ENCODE data around the gene WBP2. TPM values are rescaled to one million over a fixed set of nuclear protein-coding genes. Genes with fewer than 3 reads are reported as not detected.
A peak's percentile ranks its signal among the peaks of the same experiment; 100 is the strongest.

WBP2 gene
- polyA plus RNA-seq, 1 donor (not counting 4 experiments of a cell fraction or from before 2014, with no cell fraction given) = 23.3 TPM

DNA sequence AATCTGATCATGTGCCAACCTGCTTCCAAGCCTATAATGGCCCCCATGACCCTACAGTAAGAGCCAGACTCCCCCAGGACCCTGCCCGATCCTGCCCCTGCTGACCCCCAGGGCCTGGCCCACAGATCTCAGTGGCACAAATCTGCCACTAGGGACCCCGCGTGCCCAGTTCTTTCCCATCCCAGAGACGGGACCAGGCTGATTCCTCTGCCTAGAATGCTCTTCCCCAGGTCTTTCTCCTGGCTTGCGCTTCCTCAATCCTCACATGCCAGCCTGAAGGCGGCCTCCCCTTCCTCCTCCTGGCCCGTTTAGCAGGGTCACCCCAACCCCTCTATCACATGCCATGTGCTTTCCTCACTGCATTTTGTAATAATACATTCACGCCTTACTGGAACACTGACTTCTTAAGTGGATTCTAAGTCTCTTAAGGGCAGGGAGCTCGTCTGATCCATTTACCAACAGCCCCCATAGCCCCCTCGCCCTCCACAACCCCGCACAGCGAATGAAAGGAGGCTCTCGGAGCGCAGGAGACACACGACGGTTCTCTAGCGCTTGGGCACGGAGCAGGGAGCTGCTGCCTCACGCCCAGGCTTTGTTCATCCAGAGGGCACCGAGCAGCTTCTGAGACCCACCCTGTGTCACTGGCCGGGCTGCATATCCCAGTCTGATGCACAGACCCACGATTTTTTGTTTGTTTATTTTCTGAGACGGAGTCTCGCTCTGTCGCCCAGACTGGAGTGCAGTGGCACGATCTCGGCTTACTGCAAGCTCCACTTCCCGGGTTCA, 40.4 kb upstream of the WBP2 start:
- H3K79me2 ChIP-seq (ENCODE audit: control insufficient read depth, insufficient read depth, low read length) = peaks cover 4% of the 10 kb centered on the region
- dilution Hi-C loops (cut with MboI; ENCODE audit: extremely low pct_ligation_motif_present, low sequenced_read_pairs) = no loop called here
- H3K4me3 ChIP-seq (ENCODE audit: control insufficient read depth in 2 of 3, extremely low read depth in 1 of 3, insufficient read depth in 2 of 3, low read depth in 1 of 3, low read length in 3 of 3) = peak overlapping the region; percentile 52 to 73 (median 60)
- no peak for FAIRE-seq
- no peaks in the 10 kb centered on the region for H3K9me1 ChIP-seq (ENCODE audit: control insufficient read depth, extremely low read depth, insufficient read depth, low read length)
- peak overlapping the region; percentile 60 for H2AFZ ChIP-seq (ENCODE audit: control insufficient read depth, low read length)
- peaks cover 9% of the 10 kb centered on the region for H3K4me1 ChIP-seq (ENCODE audit: control insufficient read depth, extremely low read depth, insufficient read depth, low read length)
- TF ChIP-seq, protein P1, sequence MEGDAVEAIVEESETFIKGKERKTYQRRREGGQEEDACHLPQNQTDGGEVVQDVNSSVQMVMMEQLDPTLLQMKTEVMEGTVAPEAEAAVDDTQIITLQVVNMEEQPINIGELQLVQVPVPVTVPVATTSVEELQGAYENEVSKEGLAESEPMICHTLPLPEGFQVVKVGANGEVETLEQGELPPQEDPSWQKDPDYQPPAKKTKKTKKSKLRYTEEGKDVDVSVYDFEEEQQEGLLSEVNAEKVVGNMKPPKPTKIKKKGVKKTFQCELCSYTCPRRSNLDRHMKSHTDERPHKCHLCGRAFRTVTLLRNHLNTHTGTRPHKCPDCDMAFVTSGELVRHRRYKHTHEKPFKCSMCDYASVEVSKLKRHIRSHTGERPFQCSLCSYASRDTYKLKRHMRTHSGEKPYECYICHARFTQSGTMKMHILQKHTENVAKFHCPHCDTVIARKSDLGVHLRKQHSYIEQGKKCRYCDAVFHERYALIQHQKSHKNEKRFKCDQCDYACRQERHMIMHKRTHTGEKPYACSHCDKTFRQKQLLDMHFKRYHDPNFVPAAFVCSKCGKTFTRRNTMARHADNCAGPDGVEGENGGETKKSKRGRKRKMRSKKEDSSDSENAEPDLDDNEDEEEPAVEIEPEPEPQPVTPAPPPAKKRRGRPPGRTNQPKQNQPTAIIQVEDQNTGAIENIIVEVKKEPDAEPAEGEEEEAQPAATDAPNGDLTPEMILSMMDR (optimal IDR thresholded peaks at IDR 0.05 in 1 of 3, IDR thresholded peaks at IDR 0.05 in 1 of 3, conservative IDR thresholded peaks at IDR 0.05 in 1 of 3; ENCODE audit: extremely low read depth in 1 of 3, insufficient read depth in 2 of 3, low read length in 3 of 3) = peak in 2 of 3 experiments; percentile 20 to 44
- TF ChIP-seq EZH2 (IDR thresholded peaks at IDR 0.05; ENCODE audit: low read length) = no peak
- H4K20me1 ChIP-seq (ENCODE audit: control insufficient read depth, extremely low read depth, insufficient read depth, low read length) = no peaks in the 10 kb centered on the region
- H3K27me3 ChIP-seq (ENCODE audit: control insufficient read depth, extremely low read depth, insufficient read depth, low read length) = no peaks in the 10 kb centered on the region
- peak overlapping the region; percentile 83 for H3K9ac ChIP-seq (ENCODE audit: control insufficient read depth, extremely low read depth, insufficient read depth, low read length)
- H3K27ac ChIP-seq (ENCODE audit: control insufficient read depth, insufficient read depth, low read length) = peak overlapping the region; percentile 58
- peaks cover 23 to 25% of the 10 kb centered on the region in 2 experiments for H3K36me3 ChIP-seq (ENCODE audit: control insufficient read depth in 2 of 2, extremely low read depth in 1 of 2, insufficient read depth in 2 of 2, low read length in 2 of 2)
- H3K4me2 ChIP-seq (ENCODE audit: control insufficient read depth, extremely low read depth, insufficient read depth, low read depth, low read length) = peak overlapping the region; percentile 83
- DNase-seq (ENCODE audit: low read depth, low spot score) = no peak
- H3K9me3 ChIP-seq (ENCODE audit: control insufficient read depth, low read depth, low read length) = no peaks in the 10 kb centered on the region

DNA sequence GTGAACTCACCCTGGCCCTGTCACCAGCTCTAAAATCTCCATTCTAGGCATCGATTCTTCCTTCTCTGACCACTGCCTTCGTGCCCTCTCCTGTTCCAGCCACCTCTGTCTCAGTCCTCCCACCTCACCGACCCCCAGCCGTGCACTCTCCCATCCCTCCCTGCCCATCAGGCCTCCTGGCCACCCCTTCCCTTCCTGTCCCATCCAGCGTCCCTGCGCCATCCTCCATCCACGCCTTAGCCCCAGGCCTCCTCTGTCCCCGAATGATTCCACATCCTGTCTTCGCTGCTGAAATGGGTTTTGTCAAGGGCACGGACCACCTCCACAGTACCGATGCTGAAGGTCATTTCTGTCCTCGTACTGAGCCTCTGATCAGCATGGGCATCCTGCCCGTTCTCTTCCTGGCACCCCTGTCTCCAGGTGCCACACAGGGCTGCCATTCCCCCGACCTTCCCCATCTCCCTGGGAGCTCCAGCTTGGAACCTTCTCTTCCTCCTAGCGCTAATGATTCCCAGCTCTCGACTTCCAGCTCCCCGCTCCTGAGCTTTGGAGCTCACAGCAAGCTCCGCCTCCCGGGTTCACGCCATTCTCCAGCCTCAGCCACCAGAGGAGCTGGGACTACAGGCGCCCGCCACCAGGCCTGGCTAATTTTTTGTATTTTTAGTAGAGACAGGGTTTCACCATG, 39.1 kb upstream of the WBP2 start:
- no peak for TF ChIP-seq EZH2 (IDR thresholded peaks at IDR 0.05; ENCODE audit: low read length)
- TF ChIP-seq, protein P1 (optimal IDR thresholded peaks at IDR 0.05 in 1 of 3, IDR thresholded peaks at IDR 0.05 in 1 of 3, conservative IDR thresholded peaks at IDR 0.05 in 1 of 3; ENCODE audit: extremely low read depth in 1 of 3, insufficient read depth in 2 of 3, low read length in 3 of 3) = no peak
- no peaks in the 10 kb centered on the region for H4K20me1 ChIP-seq (ENCODE audit: control insufficient read depth, extremely low read depth, insufficient read depth, low read length)
- no peak for FAIRE-seq
- peaks cover 4% of the 10 kb centered on the region for H3K79me2 ChIP-seq (ENCODE audit: control insufficient read depth, insufficient read depth, low read length)
- no peak overlapping the region for H3K27ac ChIP-seq (ENCODE audit: control insufficient read depth, insufficient read depth, low read length)
- H3K27me3 ChIP-seq (ENCODE audit: control insufficient read depth, extremely low read depth, insufficient read depth, low read length) = no peaks in the 10 kb centered on the region
- H3K4me2 ChIP-seq (ENCODE audit: control insufficient read depth, extremely low read depth, insufficient read depth, low read depth, low read length) = no peak overlapping the region
- dilution Hi-C loops (cut with MboI; ENCODE audit: extremely low pct_ligation_motif_present, low sequenced_read_pairs) = no loop called here
- peaks cover 9% of the 10 kb centered on the region for H3K4me1 ChIP-seq (ENCODE audit: control insufficient read depth, extremely low read depth, insufficient read depth, low read length)
- H3K4me3 ChIP-seq (ENCODE audit: control insufficient read depth in 2 of 3, extremely low read depth in 1 of 3, insufficient read depth in 2 of 3, low read depth in 1 of 3, low read length in 3 of 3) = no peak overlapping the region
- no peak for DNase-seq (ENCODE audit: low read depth, low spot score)
- H3K9me3 ChIP-seq (ENCODE audit: control insufficient read depth, low read depth, low read length) = no peaks in the 10 kb centered on the region
- peaks cover 11 to 17% of the 10 kb centered on the region in 2 experiments for H3K36me3 ChIP-seq (ENCODE audit: control insufficient read depth in 2 of 2, extremely low read depth in 1 of 2, insufficient read depth in 2 of 2, low read length in 2 of 2)
- no peaks in the 10 kb centered on the region for H3K9me1 ChIP-seq (ENCODE audit: control insufficient read depth, extremely low read depth, insufficient read depth, low read length)
- H2AFZ ChIP-seq (ENCODE audit: control insufficient read depth, low read length) = no peak overlapping the region
- no peak overlapping the region for H3K9ac ChIP-seq (ENCODE audit: control insufficient read depth, extremely low read depth, insufficient read depth, low read length)

Measured in keratinocyte (primary cell).